Stimulated activated naive CD8-positive, alpha-beta T cell treated with anti-CD3 and anti-CD28 coated beads, Interleukin-15, amount 100 ng/mL, for 72 hours (primary cell): ENCODE measurements around the gene PRRC2B.
A peak's percentile ranks its signal among the peaks of the same experiment; 100 is the strongest.
"Not testable (repeated sequence)": the region's sequence is repeated elsewhere in the genome, so short reads cannot be mapped to it uniquely, and the experiment has no call there.

Experiments
- ATAC-seq: fragments of 150-1000 bp; cut with Tn5 transposase; 2 replicates; pipeline ENCODE4 v1.10.0; 2021; ENCODE audit warnings: mild to moderate bottlenecking, moderate library complexity
- DNase-seq, 2 donors: peaks; one replicate each; pipeline ENCODE4 v3.0.0; 2021 to 2022
- H3K27ac Mint-ChIP-seq, 2 donors: one replicate each; pipeline ENCODE4 v1.8.0; 2022; ENCODE audit warnings: mild to moderate bottlenecking in 2 of 2, mixed read lengths in 2 of 2, moderate library complexity in 2 of 2
- H3K27me3 Mint-ChIP-seq: one replicate; pipeline ENCODE4 v1.8.0; 2022; ENCODE audit warnings: mixed read lengths
- H3K4me1 Mint-ChIP-seq: one replicate; pipeline ENCODE4 v1.8.0; 2022; ENCODE audit warnings: mild to moderate bottlenecking, mixed read lengths
- H3K4me3 Mint-ChIP-seq, 2 donors: one replicate each; pipeline ENCODE4 v1.8.0; 2022; ENCODE audit warnings: mild to moderate bottlenecking in 2 of 2, mixed read lengths in 2 of 2, moderate library complexity in 1 of 2
- H3K9me3 Mint-ChIP-seq, 2 donors: one replicate each; pipeline ENCODE4 v1.8.0; 2022; ENCODE audit warnings: mixed read lengths in 2 of 2

The PRRC2B gene

DNA sequence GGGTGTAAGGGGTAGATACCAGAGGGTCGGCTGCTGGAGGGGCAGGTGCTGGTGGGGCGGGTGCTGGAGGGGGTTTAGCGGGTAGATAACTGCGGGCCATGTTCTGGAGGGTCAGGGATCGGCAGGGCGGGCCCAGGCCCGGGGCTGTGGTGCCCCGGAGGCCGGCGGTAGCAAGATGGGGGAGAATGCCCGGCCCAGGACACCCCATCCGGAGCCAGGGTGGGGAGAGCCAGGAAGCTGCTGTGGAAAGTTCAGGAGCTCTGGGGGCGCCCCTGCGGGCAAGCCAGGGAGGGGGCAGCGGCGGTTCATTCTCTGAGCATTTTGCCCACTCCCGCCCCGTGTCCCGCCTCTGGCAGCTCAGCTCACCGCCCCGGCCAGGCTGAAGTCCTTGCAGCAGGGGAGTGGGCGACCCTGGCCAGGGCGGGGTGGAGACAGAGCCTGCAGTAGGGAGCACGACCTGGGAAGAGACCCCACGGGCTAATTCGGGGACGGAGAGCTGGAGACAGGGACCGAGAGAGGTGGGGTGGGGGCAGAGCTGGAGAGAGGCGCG lies 152.0 kb downstream of the PRRC2B start:
- peaks cover 14 to 17% of the 10 kb centered on the region in 2 donors for H3K9me3 Mint-ChIP-seq
- ATAC-seq (peak; percentile 49), DNase-seq (no peak)
- peak overlapping the region; percentile 57 to 81 for H3K4me3 Mint-ChIP-seq
- peaks cover 58% of the 10 kb centered on the region for H3K27me3 Mint-ChIP-seq
- H3K4me1 Mint-ChIP-seq, result peaks cover 14% of the 10 kb centered on the region
- H3K27ac Mint-ChIP-seq, result peak overlapping the region in 1 of 2 donors; percentile 43

DNA sequence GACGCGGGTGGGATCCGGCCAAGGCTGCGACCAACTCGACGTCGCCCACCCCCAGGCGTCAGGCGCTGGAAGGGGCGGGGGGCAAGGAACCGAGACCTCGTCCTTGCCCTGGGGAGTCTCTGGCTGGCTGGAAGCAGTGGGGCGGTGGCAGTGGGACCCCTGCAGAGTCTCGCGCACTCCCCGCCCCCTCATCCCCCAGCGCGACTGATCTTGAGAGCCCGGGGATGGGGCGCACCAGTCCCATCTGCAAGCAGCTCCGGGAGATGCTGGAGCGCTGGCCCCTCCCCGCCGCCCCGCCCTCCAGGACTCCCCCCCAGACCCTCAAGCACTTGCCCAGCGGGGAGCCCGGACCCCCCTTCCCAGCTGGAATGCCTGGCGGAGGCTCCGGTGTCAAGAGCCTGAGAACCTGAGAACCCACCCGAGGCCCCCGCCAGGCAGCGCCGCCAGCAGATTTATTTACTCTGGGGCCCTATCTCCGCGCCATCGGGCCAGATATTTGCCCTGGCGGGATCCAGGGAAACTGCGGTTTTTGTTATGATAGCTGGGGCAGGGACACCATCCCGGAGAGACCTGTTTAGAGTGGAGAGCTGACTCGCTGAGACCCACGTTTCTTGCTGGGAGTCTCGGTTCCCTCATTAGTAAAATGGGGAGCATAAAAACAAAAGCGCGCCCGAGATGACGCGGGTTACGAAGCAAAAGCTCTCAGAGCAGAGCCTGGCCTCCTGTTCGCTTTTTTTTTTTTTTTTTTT lies 152.6 kb downstream of the PRRC2B start:
- Mint-ChIP-seq H3K4me1 (peaks cover 14% of the 10 kb centered on the region), H3K9me3 (peaks cover 14 to 17% of the 10 kb centered on the region in 2 donors), H3K4me3 (peak overlapping the region; percentile 57 to 81), H3K27ac (no peak overlapping the region), H3K27me3 (peaks cover 61% of the 10 kb centered on the region)
- peak; percentile 45 for ATAC-seq
- no peak for DNase-seq

DNA sequence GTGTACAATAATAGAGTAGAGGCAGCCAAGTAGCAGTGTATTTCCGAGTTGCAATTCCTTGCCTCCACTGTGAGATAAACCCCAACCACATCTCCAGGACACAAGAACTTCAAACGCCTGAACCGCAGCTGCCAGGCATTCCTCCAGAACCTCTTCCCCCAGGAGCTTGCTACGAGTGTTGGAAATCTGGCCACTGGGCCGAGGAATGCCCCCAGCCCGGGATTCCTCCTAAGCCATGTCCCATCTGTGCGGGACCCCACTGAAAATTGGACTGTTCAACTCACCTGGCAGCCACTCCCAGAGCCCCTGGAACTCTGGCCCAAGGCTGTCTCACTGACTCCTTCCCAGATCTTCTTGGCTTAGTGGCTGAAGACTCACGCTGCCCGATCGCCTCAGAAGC lies 155.3 kb downstream of the PRRC2B start:
- not testable (repeated sequence) for H3K27ac Mint-ChIP-seq, H3K4me3 Mint-ChIP-seq, DNase-seq, ATAC-seq, H3K9me3 Mint-ChIP-seq
- peaks cover 77% of the 10 kb centered on the region for H3K27me3 Mint-ChIP-seq
- peaks cover 14% of the 10 kb centered on the region for H3K4me1 Mint-ChIP-seq
